GM18508 (cell line): ENCODE data around the gene TXNIP.
"Not testable (repeated sequence)": the region's sequence is repeated elsewhere in the genome, so short reads cannot be mapped to it uniquely, and the experiment has no call there.

Experiments used
- ATAC-seq: cut with Tn5 transposase; IDR thresholded peaks from one replicate; pipeline ENCODE4 v1.9.1; 2021; ENCODE audit warnings: moderate number of reproducible peaks; ENCODE audit not compliant: insufficient read depth, unreplicated experiment

The TXNIP gene

GRCh38 chr1:145996433-145997015 is at the start of gene TXNIP:
TXNIP (minus strand) TSS chr1:145996579; CDS start chr1:145996266, 313 bp downstream.
- ATAC-seq = peak; percentile 68

- no peak for ATAC-seq
Observed at GRCh38 chr1:146039844-146040194, 43.4 kb upstream of the TXNIP start.

- ATAC-seq = no peak
Observed at GRCh38 chr1:146036965-146037646, 40.7 kb upstream of the TXNIP start.

GRCh38 chr1:146036241-146036964 is 40.0 kb upstream of the TXNIP start:
- no peak for ATAC-seq

- ATAC-seq = no peak
Observed at GRCh38 chr1:146035048-146035423, 38.7 kb upstream of the TXNIP start.

GRCh38 chr1:146032631-146033219 is 36.3 kb upstream of the TXNIP start:
- no peak for ATAC-seq

- ATAC-seq = no peak
Observed at GRCh38 chr1:146031476-146031875, 35.1 kb upstream of the TXNIP start.

- no peak for ATAC-seq
Observed at GRCh38 chr1:146029117-146029516, 32.7 kb upstream of the TXNIP start.

GRCh38 chr1:146026650-146027049 is 30.3 kb upstream of the TXNIP start:
- not testable (repeated sequence) for ATAC-seq

- not testable (repeated sequence) for ATAC-seq
Observed at GRCh38 chr1:146025787-146026495, 29.6 kb upstream of the TXNIP start.

- ATAC-seq = no peak
Observed at GRCh38 chr1:146022403-146023127, 26.2 kb upstream of the TXNIP start.

GRCh38 chr1:146021622-146022402 is 25.4 kb upstream of the TXNIP start, which contains the start of gene HJV:
HJV (minus strand) TSS chr1:146021735; CDS start chr1:146020231, 1,504 bp downstream.
- ATAC-seq = no peak

- ATAC-seq = no peak
Observed at GRCh38 chr1:146021050-146021445, 24.7 kb upstream of the TXNIP start.

GRCh38 chr1:146020058-146021049 is 24.0 kb upstream of the TXNIP start:
- ATAC-seq = no peak

GRCh38 chr1:146019231-146020057 is 23.1 kb upstream of the TXNIP start:
- ATAC-seq = no peak

- ATAC-seq = no peak
Observed at GRCh38 chr1:146016891-146017290, 20.5 kb upstream of the TXNIP start.

- ATAC-seq = no peak
Observed at GRCh38 chr1:146013559-146013922, 17.2 kb upstream of the TXNIP start.
